ENCODE measurements around the gene BCL2L15.
A peak's percentile ranks its signal among the peaks of the same experiment; 100 is the strongest.

Gene BCL2L15

GRCh38 chr1:113928941-113929749 is 41.8 kb upstream of the BCL2L15 start, which contains the start of gene HIPK1 (continued):
- TF ChIP-seq KLF7 (tag by site-specific recombination; IDR thresholded peaks at IDR 0.05; ENCODE audit: borderline replicate concordance) (peak; percentile 80), ZNF394 (tag by site-specific recombination; IDR thresholded peaks at IDR 0.05; ENCODE audit: borderline replicate concordance) (peak; percentile 81), ZNF623 (tag by site-specific recombination; IDR thresholded peaks at IDR 0.05) (0 out of 2 replicates have a peak, but pooled peaks have one; percentile 35), WT1 (tag by site-specific recombination; IDR thresholded peaks at IDR 0.05) (peak; percentile 68), ZNF548 (tag by site-specific recombination; IDR thresholded peaks at IDR 0.05) (no peak), ZBTB20 (tag by site-specific recombination; IDR thresholded peaks at IDR 0.05) (peak; percentile 95), ZNF521 (tag by site-specific recombination; IDR thresholded peaks at IDR 0.05) (no peak), ZNF26 (tag by site-specific recombination; IDR thresholded peaks at IDR 0.05) (no peak)

GRCh38 chr1:113928187-113928930 is 41.0 kb upstream of the BCL2L15 start:
- no peak for TF ChIP-seq ZNF626 (tag by site-specific recombination; IDR thresholded peaks at IDR 0.05)
- TF ChIP-seq PRDM10 (tag by site-specific recombination; IDR thresholded peaks at IDR 0.05) = peak; percentile 61; the same call in 1 of the 2 replicates
- ChIA-PET CTCF (interaction anchor here (1.3 kb wide), 1 partner anchor 22 kb away, joined by 5 read pairs; no protein-coding TSS in a partner anchor), POLR2A (interaction anchor here (0.6 to 5.3 kb wide), 10 partner anchors 9 to 169 kb away, joined by 3 to 84 read pairs (median 4); partner anchors contain the start of genes AP4B1, DCLRE1B, PHTF1 and RSBN1)
- H3K4me1 ChIP-seq (ENCODE audit: control insufficient read depth, insufficient read depth, low read length) = peaks cover 3% of the 10 kb centered on the region
- H3K36me3 ChIP-seq (ENCODE audit: control insufficient read depth in 2 of 2, insufficient read depth in 1 of 2, low read length in 2 of 2) = no peaks in the 10 kb centered on the region
- H3K27ac ChIP-seq (ENCODE audit: extremely low read depth, low read depth, low read length) = peak overlapping the region; percentile 75; the same call in 1 of the 2 replicates
- peak overlapping the region; percentile 96 for H3K4me3 ChIP-seq (ENCODE audit: low read depth, low read length)
- no peaks in the 10 kb centered on the region for H3K9me3 ChIP-seq (ENCODE audit: control insufficient read depth, insufficient read depth, low read depth, low read length)

- Histone ChIP-seq H3K36me3 (ENCODE audit: control insufficient read depth in 2 of 2, insufficient read depth in 1 of 2, low read length in 2 of 2) (no peaks in the 10 kb centered on the region), H3K4me1 (ENCODE audit: control insufficient read depth, insufficient read depth, low read length) (no peaks in the 10 kb centered on the region), H3K27ac (ENCODE audit: extremely low read depth, low read depth, low read length) (no peak overlapping the region), H3K4me3 (ENCODE audit: low read depth, low read length) (no peak overlapping the region), H3K9me3 (ENCODE audit: control insufficient read depth, insufficient read depth, low read depth, low read length) (no peaks in the 10 kb centered on the region)
- TF ChIP-seq ZNF211 (tag by site-specific recombination; IDR thresholded peaks at IDR 0.05; ENCODE audit: low read depth) (no peak), ZNF366 (tag by site-specific recombination; conservative IDR thresholded peaks at IDR 0.05) (peak; percentile 51; the same call in 1 of the 2 replicates)
- POLR2A ChIA-PET = no interaction called here
- CTCF ChIA-PET = no interaction called here
These were observed 37.1 kb upstream of the BCL2L15 start for GRCh38 chr1:113924473-113924872.

GRCh38 chr1:113922957-113923356 is 35.6 kb upstream of the BCL2L15 start:
- H3K9me3 ChIP-seq (ENCODE audit: control insufficient read depth, insufficient read depth, low read depth, low read length) = no peaks in the 10 kb centered on the region
- no peak overlapping the region for H3K4me3 ChIP-seq (ENCODE audit: low read depth, low read length)
- H3K4me1 ChIP-seq (ENCODE audit: control insufficient read depth, insufficient read depth, low read length) = no peaks in the 10 kb centered on the region
- ChIA-PET POLR2A (no interaction called here), CTCF (no interaction called here)
- no peaks in the 10 kb centered on the region for H3K36me3 ChIP-seq (ENCODE audit: control insufficient read depth in 2 of 2, insufficient read depth in 1 of 2, low read length in 2 of 2)
- no peak overlapping the region for H3K27ac ChIP-seq (ENCODE audit: extremely low read depth, low read depth, low read length)
- TF ChIP-seq ZBTB7A (tag by site-specific recombination; IDR thresholded peaks at IDR 0.05; ENCODE audit: low read depth) = no peak
- no peak for TF ChIP-seq ZNF202 (tag by site-specific recombination; IDR thresholded peaks at IDR 0.05; ENCODE audit: borderline replicate concordance)
- TF ChIP-seq ZNF561 (tag by site-specific recombination; IDR thresholded peaks at IDR 0.05; ENCODE audit: borderline replicate concordance) = no peak
- TF ChIP-seq ZNF398 (tag by site-specific recombination; IDR thresholded peaks at IDR 0.05) = no peak
- no peak for TF ChIP-seq SETDB1 (IDR thresholded peaks at IDR 0.05; ENCODE audit: insufficient read length, low read length)
- no peak for TF ChIP-seq ZNF23 (tag by site-specific recombination; IDR thresholded peaks at IDR 0.05; ENCODE audit: borderline replicate concordance)
- no peak for TF ChIP-seq MZF1 (tag by site-specific recombination; IDR thresholded peaks at IDR 0.05; ENCODE audit: borderline replicate concordance)
- TF ChIP-seq ZNF585B (tag by site-specific recombination; IDR thresholded peaks at IDR 0.05) = no peak
